Stimulated activated CD8-positive, alpha-beta memory T cell treated with anti-CD3 and anti-CD28 coated beads, Interleukin-4, amount 100 ng/mL, for 24 hours (primary cell): ENCODE measurements around the gene CHAF1B.
"Not testable (repeated sequence)": the region's sequence is repeated elsewhere in the genome, so short reads cannot be mapped to it uniquely, and the experiment has no call there.

ENCODE experiments used
- DNase-seq: peaks from one replicate; pipeline ENCODE4 v3.0.0-alpha.2; 2020; ENCODE audit warnings: low read depth

The CHAF1B gene

GRCh38 chr21:36385233-36386030, at the start of gene CHAF1B:
Gene CHAF1B, plus strand, starts transcription at chr21:36385392. Its CDS starts 745 bp downstream, at chr21:36386137.
- peak; percentile 71 for DNase-seq

DNA sequence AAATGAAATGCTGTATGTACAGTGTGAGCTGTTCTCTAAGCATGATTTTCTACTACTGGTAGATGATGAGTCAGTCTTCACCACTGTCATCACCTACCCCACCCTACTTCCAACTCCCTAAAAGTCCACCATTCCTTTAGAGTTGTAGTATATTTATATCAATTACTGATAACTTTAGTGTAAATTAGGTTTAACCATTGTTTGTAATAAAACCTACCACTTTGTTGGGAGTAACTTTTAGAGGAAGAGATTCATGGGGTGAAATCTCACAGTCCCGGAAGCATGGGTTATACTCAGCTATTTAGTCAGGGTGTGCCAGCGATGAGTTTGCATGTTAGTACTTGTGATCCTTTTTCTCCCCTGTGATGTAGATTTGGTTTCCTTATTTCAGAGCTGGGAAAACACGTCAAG, 48.1 kb upstream of the CHAF1B start:
- DNase-seq, result no peak

- DNase-seq, result no peak
Measured at GRCh38 chr21:36338975-36339374, 46.2 kb upstream of the CHAF1B start.

DNA sequence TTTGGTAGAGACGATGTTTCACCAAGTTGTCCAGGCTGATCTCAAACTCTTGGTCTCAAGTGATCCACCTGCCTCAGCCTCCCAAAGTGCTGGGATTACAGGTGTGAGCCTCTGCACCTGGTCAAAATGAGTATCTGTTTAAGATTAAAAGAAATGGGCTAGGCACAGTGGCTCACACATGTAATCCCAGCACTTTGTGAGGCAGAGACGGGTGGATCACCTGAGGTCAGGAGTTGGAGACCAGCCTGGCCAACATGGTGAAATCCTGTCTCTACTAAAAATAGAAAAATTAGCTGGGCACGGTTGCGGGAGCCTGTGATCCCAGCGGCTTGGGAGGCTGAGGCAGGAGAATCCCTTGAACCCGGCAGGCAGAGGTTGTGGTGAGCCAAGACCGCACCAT, 42.6 kb upstream of the CHAF1B start:
- DNase-seq, result not testable (repeated sequence)

- no peak for DNase-seq
Measured at GRCh38 chr21:36344931-36345330, 40.3 kb upstream of the CHAF1B start.

DNA sequence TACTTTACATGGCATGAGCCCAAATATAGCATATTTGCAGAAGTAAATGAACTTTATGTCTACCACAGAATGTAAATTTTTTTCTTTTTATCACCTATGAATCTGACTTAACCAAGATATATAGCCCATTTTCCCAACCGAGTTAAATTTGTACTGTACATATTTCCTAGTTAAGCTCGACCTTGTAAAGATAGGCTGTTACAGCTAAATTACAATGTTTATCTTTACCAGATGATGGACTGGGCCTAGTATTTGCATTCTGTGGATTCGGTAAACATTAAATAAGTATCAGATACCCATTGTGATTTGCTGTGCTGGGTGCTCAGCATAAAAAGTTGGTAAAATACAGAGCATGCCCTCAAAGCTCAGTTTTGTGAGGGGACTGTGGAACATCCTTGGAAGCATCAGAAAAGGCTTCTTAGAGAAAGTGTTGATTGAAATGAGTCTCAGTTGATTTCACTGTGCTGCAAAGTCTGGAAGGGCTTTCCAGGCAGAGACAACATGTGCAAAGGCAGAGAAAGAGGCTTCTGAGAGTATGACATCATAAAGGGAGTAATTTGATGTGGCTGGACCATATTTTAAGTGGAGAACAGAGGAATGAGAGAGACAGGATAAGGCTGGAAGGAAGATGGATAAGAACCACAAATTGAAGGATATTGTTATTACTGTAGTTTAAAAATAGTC, 37.8 kb upstream of the CHAF1B start:
- DNase-seq, result no peak

DNA sequence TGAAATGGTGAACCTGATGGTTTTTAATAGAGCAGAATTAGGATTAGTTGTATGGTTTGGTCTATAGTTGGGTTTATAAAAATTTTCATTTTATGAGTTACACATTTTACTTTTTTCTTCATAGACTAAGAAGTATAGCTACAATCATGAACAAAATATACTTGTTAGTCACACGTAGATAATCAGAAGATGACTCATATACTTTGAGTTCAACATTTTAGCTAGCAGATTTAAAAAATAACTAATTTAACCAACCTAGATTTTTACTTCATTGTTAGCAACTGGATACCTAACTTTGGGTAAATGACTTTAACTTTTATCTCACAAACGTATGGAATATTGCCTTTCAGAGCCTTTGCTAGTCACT, 37.2 kb upstream of the CHAF1B start:
- DNase-seq, result no peak

- no peak for DNase-seq
Measured at GRCh38 chr21:36349315-36349714, 35.9 kb upstream of the CHAF1B start.

GRCh38 chr21:36350282-36350910, 34.8 kb upstream of the CHAF1B start:
- DNase-seq, result no peak

DNA sequence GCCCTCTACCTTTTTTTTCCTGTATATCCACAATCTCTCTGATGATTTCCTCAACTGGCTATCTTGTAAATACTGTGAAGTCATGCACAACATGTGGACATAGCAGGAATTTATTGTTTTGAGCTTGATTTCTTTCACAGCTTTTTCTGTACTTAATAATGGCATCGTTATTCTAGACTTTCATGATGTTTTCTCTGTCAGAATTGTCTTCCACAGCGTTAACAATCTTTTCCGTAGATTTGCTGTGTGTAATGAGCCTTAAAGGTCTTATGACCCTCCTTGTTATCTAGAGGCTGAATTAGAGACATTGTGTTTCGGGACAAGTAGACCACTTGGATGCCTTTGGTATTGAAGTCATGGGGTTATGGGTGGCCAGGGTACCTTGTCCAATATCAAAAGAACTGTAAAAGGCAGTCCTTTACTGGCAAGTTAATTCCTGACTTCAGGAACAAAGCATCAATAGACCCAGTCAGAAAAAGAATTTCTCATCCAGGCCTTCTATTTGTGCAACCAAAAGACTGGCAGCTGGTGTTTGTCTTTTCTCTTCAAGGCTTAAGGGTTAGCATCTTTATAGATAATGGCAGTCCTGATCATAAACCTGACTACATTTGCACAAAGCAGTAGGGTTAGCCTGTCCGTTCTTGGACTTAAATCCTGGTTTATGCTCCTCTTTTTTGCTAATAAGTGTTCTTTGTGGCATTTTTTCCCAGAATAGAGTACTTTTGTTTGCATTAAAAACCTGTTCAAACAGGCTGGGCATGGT, 30.1 kb upstream of the CHAF1B start:
- DNase-seq, result no peak

GRCh38 chr21:36355868-36356267, 29.3 kb upstream of the CHAF1B start:
- DNase-seq, result no peak

DNA sequence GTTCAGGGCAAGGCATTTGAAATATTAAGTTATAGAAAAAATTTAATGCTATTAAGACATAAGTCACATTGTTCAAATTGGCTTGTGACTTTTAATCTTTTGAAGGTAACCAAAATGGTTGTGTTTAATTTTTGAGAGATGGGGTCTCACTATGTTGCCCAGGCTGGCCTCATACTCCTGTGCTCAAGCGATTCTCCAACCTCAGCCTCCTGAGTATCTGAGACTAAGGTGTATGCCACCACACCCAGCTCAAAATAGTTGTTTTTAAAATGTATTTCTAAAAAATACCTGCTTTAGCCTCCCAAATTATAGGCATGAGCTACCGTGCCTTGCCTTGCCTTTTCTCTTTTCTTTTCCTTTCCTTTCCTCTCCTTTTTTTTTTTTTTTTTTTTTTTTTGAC, 26.0 kb upstream of the CHAF1B start:
- no peak for DNase-seq

DNA sequence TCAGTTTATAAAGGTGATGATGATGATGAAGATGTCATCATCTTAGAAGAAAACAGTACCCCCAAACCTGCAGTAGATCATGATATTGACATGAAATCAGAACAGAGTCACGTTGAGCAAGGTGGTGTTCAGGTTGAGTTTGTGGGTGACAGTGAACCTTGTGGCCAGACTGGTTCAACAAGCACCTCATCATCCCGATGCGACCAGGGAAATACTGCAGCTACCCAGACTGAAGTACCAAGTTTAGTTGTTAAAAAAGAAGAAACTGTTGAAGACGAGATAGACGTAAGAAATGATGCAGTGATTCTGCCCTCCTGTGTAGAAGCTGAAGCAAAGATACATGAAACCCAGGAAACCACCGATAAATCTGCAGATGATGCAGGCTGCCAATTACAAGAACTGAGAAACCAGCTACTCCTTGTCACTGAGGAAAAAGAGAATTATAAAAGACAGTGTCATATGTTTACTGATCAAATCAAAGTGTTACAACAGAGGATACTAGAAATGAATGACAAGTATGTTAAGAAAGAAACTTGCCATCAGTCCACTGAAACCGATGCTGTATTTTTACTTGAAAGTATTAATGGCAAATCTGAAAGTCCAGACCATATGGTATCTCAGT, 16.0 kb upstream of the CHAF1B start:
- no peak for DNase-seq

- DNase-seq, result no peak
Measured at GRCh38 chr21:36375994-36376393, 9.2 kb upstream of the CHAF1B start.

DNA sequence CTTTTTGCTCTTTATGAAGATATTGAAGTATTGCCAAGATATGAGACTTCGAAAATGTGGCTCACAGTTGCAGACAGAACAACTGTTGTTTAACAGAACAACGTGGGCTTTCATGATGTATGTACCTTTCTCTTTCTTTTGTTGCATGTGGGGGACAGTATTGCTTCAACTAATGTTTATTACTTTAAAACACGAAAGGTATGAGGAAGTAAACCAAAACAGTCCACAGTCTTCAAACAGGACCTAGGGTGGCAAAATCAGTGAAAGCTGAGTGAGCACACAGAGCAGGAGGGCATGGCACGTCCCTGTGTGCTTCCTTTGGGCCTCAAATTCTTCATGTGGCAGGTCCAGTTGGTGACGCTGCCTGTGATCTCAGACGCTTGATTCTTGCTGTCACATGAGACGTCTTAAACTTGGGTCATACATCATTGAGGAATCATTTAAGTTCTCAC, 7.8 kb upstream of the CHAF1B start:
- DNase-seq, result no peak

GRCh38 chr21:36379251-36379650, 5.9 kb upstream of the CHAF1B start:
- DNase-seq, result no peak

GRCh38 chr21:36381841-36382589, 3.2 kb upstream of the CHAF1B start:
- no peak for DNase-seq

GRCh38 chr21:36382722-36383121, 2.5 kb upstream of the CHAF1B start:
- not testable (repeated sequence) for DNase-seq

DNA sequence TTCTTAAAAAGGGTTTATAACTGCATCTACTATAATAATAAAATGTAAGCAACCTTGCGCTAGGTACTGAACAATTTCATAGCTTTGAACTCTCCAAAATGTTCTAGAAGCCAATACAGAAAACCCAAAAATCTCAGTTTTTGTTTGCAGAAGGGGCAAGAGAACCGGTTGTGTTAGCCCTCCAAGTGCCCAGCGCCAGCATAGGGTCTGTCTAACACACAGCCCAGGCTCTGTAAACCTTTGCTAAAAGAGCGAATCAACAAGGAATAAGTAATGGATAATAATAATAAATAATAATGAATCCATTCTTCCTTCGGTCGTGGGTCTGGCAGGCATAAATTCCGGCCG, 333 bp upstream of the CHAF1B start:
- DNase-seq, result no peak

DNA sequence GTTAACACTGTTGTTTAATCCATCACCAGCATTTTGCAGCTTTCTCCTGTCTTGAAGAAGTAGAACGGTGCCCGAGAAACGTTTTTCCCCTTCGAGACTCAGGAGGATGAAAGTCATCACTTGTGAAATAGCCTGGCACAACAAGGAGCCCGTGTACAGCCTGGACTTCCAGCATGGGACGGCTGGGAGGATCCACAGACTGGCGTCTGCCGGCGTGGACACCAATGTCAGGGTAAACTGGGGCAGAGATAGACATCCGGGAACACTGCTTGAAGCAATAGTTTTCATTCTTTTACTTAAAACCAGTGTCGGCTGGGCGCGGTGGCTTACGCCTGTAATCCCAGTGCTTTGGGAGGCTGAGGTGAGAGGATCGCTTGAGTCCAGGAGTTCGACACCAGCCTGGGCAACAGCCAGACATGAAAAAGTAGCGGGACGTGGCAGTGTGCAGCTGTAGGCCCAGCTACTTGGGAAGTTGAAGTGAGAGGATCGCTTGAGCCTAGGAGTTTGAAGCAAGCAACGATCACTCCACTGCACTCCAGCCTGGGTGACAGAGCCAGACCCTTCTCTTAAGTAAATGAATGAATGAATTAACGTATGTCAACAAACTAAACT, 945 bp downstream of the CHAF1B start:
- DNase-seq, result no peak

GRCh38 chr21:36388096-36388495, 2.9 kb downstream of the CHAF1B start:
- DNase-seq, result no peak
